Erythroblast (primary cell): Measurements from ENCODE around the gene GUCD1.
"Not testable (repeated sequence)": the region's sequence is repeated elsewhere in the genome, so short reads cannot be mapped to it uniquely, and the experiment has no call there.

Experiments used
- GATA1 ChIP-seq: IDR thresholded peaks from 2 replicates; pipeline ENCODE4 v1.6.1; 2011; ENCODE audit warnings: low read depth, mild to moderate bottlenecking, control low read depth, low read length, moderate library complexity
- POLR2A ChIP-seq: IDR thresholded peaks from 2 replicates; pipeline ENCODE4 v1.6.1; 2011; ENCODE audit warnings: mild to moderate bottlenecking, low read length

GRCh38 chr22:24597076-24597475 is 42.1 kb upstream of the GUCD1 start:
- not testable (repeated sequence) for TF ChIP-seq POLR2A, GATA1
